ENCODE data around the gene SCAMP5.

SCAMP5 gene, protein sequence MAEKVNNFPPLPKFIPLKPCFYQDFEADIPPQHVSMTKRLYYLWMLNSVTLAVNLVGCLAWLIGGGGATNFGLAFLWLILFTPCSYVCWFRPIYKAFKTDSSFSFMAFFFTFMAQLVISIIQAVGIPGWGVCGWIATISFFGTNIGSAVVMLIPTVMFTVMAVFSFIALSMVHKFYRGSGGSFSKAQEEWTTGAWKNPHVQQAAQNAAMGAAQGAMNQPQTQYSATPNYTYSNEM

DNA sequence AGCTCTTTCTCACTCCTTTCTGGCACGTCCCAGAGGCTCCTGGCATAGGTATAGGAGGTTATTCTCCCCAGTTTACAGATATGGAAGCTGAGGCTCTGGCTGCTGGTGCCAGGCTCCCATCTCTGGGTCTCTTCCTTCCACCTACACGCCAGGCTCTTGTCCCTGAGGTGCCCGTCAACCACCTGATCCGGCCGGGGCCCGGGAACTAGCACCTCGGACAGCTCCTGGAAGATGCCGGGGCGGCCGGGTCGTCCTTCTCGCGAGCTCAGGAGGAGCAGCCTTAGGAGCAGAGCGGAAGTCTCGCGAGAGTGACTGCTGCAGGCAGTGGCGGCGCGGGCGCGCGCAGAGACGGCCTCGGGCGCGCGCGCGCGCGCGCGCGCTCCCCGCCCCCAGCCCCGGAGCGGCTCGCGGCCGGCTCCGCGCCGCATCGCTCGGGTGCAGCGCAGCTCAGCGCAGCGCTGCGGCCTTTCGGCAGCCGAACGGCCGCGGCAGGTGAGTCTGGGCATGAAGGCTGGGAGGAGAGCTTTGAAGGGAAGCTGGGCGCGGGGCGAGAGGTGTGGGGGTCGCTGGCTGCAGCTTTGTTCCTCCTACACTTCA, at the start of gene SCAMP5:
Gene SCAMP5 (plus strand): TSS at position 382 of the 597 bp plus-strand sequence. CDS start 16,277 bp downstream, outside the sequence.
- peak; percentile 74 for DNase-seq (ENCODE audit: low read depth)

DNA sequence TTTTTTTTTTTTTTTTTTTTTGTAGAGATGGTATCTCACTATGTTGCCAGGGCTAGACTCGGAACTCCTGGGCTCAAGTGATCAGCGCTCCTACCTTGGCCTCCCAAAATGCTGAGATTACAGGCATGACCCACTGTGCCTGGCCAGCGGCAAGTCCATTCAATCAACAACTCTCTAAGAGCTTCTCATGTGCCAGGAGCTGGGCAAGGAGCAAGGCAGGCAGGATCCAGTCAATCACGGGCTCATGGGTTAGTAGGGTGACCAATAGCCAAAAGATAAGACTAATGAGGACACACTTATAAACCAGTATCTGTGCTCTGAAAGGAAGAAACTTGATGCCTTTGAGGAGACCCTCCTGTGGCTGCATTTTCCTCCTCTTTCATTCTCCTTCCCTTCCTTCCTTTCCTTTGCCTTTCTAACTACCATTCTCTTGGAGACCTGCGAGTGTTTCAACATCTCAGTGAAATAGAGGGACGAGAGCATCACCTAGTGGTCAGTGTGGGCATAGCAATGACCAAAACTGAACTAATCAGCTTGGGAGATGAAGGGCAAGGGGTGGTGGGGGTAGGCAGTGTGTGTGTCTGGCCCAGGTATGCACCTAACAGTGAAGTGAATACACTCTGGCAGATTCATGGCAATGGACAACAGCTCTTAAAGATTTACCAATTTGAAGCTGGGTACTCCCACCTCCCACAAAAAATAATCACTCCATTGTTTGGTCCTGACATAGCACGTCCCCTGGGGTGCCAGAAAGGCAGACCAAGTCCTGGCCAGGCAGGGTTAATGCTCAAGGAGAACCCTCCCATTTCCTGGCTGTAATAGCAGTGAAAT, 45.1 kb upstream of the SCAMP5 start:
- no peak for DNase-seq (ENCODE audit: low read depth)

DNA sequence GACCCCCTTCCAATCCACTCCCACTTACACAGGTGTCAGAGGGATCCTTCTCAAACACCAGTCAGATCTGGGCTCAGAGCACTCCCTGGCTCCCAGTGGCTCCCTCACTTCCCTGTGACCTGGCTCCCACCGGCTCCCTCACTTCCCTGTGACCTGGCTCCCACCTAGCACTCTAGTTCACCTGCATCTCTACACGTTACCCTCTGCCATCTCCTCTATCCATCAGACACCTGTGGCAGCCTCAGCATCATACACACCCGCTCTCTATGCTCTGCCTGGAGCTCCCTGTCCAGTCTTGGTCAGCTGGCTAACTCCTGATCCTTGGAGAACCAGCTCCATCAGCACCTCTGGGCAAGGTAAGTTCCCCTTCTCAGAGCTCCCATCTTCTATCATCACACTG, 44.4 kb upstream of the SCAMP5 start:
- DNase-seq (ENCODE audit: low read depth) = no peak

DNA sequence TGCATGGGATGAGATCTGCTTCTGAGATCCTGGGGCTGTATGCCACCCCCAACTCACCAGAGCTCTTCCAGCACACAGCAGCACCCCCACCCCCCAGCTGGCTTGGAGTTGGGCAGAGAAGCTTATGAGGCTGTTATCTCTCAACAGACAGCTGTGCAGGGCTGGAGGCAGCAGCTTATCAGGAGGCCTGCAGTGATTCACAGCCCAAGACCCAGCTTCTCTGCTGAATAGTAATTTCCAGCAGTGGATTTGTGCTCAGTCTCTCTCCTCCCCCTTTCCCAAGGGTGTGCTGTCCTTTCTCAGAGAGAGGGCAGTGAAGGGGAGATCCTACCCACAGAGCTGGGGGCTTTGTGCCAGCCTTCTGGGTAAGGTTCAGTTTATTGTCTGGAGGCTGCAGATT, 40.8 kb upstream of the SCAMP5 start:
- DNase-seq (ENCODE audit: low read depth) = no peak

DNA sequence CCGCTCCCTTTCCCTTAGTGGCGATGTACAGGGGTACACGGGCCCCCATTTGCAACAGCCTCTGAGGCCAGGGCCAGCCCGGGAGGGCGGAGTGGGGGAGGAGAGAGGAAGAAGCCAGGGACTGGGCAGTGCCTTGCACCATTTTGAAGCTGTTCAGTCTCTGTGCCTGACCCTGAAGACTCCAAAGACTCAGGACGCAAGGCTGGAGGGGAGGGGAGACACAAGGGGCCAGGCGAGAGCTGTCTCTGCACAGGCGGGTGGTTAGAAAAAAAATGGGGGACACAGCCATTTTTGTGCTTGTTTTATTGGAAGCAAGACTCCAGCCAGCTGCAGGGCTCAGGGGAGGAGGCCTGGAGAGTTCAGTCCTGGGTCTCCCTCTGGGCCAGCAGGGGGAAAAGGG, 40.3 kb upstream of the SCAMP5 start:
- no peak for DNase-seq (ENCODE audit: low read depth)

DNA sequence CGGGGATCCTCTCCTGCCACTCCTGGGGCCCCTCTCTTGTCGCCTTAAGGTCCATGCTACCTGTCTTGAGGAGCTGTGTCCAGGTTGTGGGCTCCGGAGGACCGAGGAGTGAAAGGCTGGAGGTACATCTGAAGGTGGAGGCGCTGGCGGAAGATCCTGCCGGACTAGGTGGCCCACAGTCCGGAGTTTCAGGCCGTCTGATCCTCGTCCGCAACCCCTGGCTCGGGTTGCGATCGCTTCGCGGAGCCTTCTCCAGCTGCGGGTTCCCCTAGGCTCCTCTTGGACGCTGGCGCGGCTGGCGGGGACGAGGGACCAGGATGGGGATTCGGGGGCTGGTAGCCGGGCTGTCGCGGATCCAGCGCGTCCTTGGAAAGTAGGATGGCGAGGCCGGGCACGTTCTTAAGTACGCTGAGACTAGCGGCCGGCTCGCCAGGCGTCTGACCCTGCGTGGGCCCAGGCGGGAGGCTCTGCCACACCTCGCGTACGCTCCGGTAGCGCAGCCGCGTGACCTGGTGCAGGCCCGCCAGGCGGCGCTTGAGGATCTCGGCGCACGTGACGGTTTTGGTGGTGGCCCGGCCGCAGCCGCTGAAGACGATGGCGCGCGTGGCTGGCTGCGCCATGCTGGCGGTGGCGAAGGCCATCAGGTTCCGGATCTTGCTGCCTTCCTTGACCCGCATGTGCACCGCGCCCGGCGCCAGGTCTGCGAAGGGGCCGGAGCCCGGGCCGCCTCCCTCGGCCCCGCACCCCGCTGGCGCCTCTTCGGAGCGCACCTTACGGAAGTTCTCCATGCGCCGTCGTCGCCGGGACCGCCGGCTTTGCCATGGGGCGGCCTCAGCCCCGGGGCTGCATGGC, 39.3 kb upstream of the SCAMP5 start:
- DNase-seq (ENCODE audit: low read depth) = no peak

DNA sequence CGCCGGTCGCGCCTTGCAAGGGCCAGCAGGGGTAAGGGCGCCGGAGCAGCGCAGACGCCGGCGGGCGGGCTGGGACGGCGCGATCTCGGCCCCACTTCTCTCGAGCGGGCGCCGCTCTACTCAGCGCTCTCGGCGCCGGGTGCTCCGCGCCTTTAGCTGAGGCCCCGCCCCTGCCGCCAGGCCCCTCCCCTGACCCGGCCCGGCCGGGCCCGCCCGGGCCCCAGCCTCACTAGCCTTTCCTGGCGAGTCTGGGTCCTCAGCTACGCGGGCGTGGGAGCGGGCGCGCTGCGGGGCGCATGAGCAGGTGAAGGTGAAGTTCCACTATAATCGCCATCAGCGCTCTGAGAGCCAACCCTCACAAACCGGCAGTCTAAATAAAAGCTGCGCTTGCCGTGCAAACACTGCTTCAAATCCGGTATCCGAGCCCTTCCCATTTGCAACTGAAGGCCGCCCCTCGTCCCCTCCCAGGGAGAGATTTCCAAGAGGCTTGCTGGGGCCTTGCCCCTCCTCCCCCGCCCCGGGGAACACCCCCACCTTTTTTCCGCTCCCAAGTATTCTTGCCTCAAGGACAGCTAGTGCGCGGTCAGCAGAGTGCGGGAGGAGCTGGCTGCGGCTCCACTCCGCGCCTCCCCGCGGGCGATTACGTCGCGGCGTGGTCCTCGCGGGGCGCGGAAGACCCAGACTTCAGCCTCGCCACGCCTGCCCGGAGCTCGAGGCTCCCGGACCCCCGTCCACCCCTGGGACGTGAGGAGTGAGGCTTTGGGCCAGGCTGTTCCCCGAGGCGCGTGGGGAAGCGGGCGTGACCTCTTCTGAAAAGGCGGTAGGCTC, 38.5 kb upstream of the SCAMP5 start, which contains the start of gene RPP25:
Gene RPP25 (minus strand): TSS at position 125 of the 828 bp plus-strand sequence. CDS start 189 bp downstream, outside the sequence.
- no peak for DNase-seq (ENCODE audit: low read depth)

DNA sequence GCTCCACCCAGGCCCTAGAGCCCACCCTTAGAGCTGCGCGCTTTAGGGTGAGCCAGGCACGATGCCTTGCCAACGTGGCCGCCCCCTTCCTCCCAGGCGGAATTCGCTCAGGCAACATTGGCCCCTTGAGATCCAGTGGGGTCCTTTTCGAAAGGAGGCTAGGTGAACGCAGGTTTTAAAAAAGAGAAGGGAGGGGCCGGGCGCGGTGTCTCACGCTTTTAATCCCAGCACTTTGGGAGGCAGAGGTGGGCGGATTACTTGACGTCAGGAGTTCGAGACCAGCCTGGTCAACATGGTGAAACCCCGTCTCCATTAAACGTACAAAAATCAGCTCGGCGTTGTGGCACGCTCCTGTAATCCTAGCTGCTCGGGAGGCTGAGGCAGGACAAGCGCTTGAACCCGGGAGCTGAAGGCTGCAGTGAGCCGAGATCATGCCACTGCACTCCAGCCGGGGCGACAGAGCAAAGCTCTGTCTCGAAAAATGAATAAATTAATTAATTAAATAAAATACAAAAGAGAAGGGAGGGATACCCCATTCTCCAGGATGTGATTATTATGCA, 37.8 kb upstream of the SCAMP5 start:
- DNase-seq (ENCODE audit: low read depth) = no peak

DNA sequence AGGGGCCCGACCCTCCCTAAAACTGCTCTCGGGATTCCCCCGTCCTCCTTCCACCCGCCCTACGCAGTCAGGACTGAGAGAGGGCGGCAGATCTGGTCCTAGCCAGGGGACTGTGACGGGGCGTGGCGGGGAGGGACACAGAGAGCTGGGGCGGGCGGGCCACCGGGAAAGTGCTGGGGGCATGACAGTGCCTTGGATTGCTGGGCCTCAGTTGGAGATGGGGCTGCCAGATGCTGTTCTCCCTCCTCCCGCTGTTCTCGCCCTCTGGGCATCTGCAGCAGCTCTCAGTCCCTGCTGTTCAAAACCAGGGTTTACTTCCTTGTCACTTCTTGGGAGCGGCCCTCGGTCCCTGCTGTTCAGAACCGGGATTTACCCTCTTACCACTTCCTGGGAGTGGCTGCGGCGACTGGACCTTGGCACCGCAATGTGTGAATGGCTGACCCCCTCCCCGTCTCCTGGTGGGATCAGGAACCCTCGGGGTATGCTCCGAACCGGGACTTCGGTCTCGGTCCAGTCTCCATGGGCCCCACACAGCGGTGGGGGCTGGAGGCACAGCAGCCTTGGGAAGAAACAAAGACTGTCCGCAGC, 36.9 kb upstream of the SCAMP5 start:
- DNase-seq (ENCODE audit: low read depth) = no peak

DNA sequence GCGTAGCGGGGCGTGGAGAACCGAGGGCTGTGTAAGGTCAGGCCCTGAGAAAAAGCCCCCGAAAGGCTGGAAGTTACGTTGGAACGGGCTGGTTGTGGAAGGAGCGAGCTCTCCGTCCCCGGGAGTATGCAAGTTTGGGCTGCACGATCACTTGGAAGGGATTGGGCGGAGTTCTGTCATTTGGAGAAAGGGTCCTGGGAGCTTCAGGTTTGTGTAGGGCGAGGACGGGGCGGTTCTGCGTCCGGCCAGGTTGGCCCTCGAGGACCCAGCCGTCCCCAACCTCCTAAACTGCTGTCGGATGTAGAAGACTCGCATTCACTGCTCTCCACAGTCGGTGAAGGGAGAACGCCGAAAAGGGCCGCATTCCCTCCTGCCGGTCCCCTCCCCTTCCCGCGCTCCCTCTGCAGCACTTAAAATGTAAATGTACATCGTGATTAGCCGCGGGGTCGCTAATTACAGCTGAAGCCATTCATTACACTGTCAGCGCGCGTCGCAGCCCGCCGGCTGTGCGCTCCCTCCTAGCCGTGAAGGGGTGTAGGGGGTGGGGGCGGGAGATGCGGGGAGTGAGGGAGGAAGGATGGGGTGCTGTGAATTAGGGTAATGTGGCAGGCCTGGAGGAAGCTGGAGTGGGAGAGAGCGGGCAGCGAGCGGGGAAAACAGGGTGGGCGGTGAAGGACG, 36.3 kb upstream of the SCAMP5 start:
- DNase-seq (ENCODE audit: low read depth) = no peak

DNA sequence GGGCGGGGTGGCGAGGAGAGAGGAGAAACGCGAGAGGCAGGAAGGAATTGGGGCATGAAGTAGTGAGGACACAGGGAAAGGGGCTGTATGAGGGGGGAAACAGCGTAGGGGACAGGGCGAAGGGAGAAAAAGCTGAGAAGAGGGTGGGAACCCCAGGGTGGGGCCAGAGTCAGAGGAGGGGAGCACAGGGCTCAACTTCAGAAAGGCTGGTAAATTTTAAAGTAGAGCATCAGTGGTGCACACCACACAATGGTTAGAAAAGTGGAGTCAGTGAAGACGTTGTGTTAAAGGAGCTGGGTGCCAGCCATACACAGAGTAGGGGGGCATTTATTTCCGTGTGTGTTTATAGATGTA, 35.8 kb upstream of the SCAMP5 start:
- no peak for DNase-seq (ENCODE audit: low read depth)

DNA sequence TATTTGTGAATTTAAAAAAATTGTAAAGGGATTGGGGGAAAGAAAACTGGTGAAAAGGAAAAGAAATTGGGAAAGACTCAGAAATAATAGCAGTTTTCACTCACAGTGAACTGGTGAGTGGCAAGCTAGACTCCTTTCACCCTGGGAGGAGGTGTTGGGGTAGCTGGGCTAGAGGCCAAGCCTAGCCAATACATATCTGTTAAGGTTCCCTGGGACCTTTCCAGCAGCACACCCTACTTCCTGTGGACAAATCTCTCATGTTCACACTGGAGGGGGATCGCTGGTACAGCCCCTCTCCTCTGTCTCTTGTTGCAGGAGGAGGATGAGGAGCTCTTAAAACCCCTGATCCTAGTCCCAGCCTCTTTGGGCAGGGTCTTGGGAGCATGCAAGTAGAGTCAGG, 35.1 kb upstream of the SCAMP5 start:
- no peak for DNase-seq (ENCODE audit: low read depth)

DNA sequence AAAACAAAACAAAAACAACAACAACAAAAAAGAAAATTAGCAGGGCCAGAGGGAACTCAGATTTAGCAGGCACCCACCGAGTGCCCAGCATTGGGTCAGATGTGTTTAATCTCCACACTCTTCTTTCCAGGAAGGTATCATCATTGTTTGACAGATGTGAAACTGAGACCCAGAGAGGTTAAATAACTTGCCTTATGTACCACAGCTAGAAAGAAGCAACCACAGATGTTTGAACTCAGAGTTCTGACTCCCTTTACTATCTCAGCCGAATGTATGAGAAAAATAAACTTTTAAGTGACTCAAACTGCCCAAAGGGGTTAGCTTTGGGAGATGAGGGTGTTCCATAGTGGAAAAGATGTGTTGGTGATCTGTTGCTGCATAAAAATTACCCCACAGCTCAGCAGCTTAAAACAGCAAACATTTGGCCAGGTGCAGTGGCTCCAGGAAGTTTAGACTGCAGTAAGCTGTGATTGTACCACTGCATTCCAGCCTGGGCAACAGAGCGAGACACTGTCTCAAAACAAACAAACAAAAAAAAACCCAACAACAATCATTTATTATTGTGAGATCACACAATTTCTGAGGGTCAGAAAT, 34.3 kb upstream of the SCAMP5 start:
- no peak for DNase-seq (ENCODE audit: low read depth)

DNA sequence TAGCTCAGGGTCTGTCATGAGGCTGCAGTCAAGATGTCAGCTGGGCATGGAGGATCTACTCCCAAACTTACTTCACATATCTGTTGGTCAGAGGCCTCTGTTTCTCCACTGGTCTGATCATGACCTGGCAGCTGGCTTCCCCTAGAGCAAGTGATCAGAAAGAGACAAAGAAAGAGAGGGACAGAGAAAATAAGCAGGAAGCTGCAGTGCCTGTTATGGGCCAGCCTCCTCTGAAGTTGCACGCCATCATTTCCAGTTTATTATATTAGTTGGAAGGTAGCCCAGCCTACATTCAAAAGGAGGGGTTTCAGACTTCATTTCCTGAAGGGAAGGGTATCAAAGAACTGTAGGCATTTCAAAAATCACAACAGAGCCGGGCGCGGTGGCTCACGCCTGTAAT, 33.7 kb upstream of the SCAMP5 start:
- no peak for DNase-seq (ENCODE audit: low read depth)

DNA sequence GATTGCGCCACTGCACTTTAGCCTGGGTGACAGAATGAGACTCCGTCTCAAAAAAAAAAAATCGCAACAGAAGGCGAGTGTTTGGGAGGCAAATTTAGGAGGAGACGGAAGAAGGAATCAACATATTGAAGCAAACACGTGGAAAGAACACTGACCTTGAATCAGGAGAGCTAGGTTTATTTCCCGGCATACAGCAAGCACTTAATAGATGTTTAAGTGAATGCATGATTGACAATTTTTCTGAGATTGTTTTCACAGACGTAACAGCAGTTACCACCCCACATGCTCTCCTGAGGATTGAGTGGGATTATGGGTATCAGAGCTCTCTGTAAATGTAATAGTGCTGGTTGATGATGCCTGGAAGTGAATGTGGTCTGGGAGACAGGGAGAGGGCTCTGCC, 33.1 kb upstream of the SCAMP5 start:
- DNase-seq (ENCODE audit: low read depth) = no peak

DNA sequence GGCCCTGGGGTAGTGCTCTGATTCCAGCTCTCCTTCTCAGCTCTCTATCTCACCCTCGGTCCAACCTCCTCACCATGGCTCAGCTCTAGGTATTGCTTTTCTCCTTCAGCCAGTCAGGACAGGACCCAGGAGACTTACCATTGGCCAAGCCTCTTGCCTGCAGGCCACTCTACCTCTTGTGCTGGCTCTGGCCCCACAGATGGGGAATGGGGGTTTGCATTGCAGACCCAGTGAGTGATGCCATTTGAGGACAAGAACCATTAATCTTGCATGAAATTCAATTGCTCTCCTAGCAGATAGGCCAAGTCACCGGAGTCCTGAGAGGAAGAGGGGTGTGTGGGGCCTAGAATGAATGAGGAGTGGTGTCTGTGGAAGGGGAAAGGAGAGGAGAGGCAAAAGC, 32.7 kb upstream of the SCAMP5 start:
- DNase-seq (ENCODE audit: low read depth) = no peak

DNA sequence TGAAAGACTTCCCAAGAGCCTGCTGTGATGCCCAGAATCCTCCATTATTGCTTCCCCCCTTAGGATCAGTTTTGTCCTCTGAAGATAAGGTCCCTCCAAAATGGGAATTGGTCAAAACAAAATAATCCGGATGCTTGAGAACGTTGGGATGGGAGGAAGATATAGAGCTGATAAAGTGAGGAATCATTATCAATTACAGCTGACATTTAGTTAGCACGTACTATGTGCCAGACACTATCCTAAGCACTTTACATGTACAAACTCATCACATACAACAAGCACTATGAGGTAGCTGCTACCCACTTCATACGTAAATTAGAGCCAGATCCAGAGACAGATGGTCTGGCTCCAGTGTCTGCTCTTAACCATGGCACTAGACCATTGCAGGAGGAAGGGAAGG, 32.1 kb upstream of the SCAMP5 start:
- DNase-seq (ENCODE audit: low read depth) = no peak

DNA sequence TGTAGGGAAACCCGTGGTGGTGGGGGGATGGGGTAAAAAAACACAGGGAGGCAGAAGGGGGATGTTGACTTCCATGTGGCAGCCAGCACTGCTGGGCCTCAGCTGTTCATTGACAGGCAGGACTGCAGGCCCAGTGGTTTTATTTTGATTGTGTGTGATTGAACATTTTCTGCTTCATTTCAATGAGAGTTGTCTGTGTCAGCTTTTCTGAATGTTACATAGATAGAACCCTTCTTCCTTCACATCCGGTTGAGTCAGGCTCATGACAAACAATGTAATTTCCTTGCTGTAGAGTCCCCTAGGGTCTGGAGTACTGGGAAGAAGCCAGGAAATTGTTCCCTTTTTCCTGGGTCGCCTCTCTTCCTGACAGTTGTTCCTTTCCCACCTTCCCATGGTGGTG, 30.6 kb upstream of the SCAMP5 start:
- no peak for DNase-seq (ENCODE audit: low read depth)

DNA sequence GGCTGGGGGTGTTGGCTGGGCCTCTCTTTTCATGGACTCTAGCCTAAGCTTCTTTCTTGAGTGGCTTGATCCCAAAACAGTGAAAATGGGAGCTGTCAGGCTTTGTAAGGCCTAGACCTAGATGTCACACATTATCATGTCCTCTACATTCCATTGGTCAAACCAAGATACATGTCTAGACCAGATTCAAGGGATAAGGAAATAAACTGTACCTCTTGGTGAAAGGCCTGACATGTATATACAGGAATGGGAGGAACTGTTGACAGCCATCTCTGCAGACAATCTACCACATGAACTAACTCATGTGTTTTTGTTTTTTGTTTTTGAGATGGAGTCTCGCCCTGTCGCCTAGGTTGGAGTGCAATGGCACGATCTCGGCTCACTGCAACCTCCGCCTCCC, 27.7 kb upstream of the SCAMP5 start:
- no peak for DNase-seq (ENCODE audit: low read depth)

DNA sequence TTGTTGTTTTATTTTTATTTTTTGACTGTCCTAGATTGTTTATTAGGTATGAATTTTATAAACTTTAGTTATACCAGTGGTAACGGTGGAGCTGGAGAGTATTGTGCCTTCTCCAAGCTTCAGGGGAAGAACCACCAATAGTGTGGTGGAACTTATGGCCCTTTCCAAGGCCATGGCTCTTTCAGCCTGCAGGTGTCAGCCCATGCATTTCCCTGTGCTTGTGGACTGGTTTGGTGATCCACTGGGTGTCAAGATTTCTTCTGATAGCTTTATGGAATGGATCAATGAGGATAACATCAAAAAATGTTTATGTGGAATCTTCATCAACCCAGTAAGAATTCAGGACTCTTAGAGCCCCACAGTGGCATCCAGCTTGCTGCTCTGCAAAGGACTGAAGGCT, 19.2 kb upstream of the SCAMP5 start:
- no peak for DNase-seq (ENCODE audit: low read depth)

All from GM04504 (cell line).